Measurements from ENCODE around the gene CAB39. TPM values are rescaled to one million over a fixed set of nuclear protein-coding genes. Genes with fewer than 3 reads are reported as not detected.

Gene CAB39
- polyA plus RNA-seq, 2 donors, result 29.7 to 33.6 TPM

DNA sequence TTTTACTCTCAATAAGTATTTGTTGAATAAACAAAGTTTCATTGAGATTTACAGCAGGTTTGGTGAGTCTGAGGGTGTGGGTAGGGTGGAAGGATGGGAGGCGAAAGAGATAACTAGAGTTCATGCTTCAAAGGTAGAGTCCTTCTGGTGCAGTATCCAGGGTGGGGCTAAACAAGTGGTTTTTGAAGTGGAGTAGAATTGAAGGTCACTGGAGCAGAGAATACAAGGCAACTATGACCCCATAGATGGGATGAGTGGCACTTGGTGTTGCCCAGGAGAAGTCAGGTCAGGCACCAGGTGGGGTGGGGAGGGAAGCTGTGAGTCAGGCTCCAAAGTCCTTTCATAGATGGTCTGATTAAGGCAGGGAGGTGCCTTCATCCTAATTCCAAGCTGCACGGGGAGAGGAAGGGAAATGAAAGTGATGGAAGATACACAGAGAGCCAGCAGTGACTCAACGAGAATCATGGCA lies 6.6 kb upstream of the CAB39 start:
- no peaks in the 10 kb centered on the region for H3K4me1 ChIP-seq (ENCODE audit: control insufficient read depth in 2 of 2, insufficient read depth in 2 of 2, low read length in 1 of 2)
- peaks cover 0 to 2% of the 10 kb centered on the region in 2 donors for H3K36me3 ChIP-seq (ENCODE audit: control insufficient read depth in 2 of 2, insufficient read depth in 2 of 2, low read length in 1 of 2)
- no peaks in the 10 kb centered on the region for H3K9me3 ChIP-seq (ENCODE audit: control insufficient read depth in 2 of 2, insufficient read depth in 1 of 2, low read depth in 1 of 2, low read length in 1 of 2)
- no peaks in the 10 kb centered on the region for H3K27me3 ChIP-seq (ENCODE audit: control insufficient read depth in 1 of 2, insufficient read depth in 2 of 2, low read length in 2 of 2)
- H3K4me3 ChIP-seq (ENCODE audit: low read depth in 1 of 2, low read length in 2 of 2), result no peak overlapping the region
- 67 to 68% methylated on average over 3 of the region's 3 CpGs for WGBS, 2 donors
- peak overlapping the region; percentile 8 to 28 for H3K27ac ChIP-seq (ENCODE audit: low read depth in 2 of 2, low read length in 1 of 2)

DNA sequence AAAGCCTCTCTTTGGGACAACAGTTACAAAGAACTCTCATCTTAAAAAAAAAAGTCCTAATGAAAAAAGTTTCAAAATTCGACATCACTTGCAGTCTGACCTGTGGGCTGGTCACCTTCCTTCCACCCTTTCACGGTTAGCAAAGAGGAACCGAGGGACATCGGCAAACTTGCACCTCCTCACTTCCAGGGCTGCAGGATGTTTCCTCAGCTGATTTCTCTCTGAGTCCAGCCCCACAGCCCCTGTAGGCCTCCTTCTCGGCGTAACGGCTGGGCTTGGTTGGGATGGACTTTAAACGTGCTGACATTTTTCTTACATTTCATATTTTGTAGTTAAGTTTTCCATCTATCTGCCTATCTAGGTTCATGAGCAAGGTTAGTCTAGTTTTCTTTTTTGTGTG lies 5.7 kb upstream of the CAB39 start:
- no peaks in the 10 kb centered on the region for H3K9me3 ChIP-seq (ENCODE audit: control insufficient read depth in 2 of 2, insufficient read depth in 1 of 2, low read depth in 1 of 2, low read length in 1 of 2)
- no peak overlapping the region for H3K27ac ChIP-seq (ENCODE audit: low read depth in 2 of 2, low read length in 1 of 2)
- H3K36me3 ChIP-seq (ENCODE audit: control insufficient read depth in 2 of 2, insufficient read depth in 2 of 2, low read length in 1 of 2), result peaks cover 0 to 2% of the 10 kb centered on the region in 2 donors
- WGBS, 2 donors, result 81 to 84% methylated on average over 8 of the region's 8 CpGs
- H3K27me3 ChIP-seq (ENCODE audit: control insufficient read depth in 1 of 2, insufficient read depth in 2 of 2, low read length in 2 of 2), result no peaks in the 10 kb centered on the region
- no peak overlapping the region for H3K4me3 ChIP-seq (ENCODE audit: low read depth in 1 of 2, low read length in 2 of 2)
- H3K4me1 ChIP-seq (ENCODE audit: control insufficient read depth in 2 of 2, insufficient read depth in 2 of 2, low read length in 1 of 2), result no peaks in the 10 kb centered on the region

DNA sequence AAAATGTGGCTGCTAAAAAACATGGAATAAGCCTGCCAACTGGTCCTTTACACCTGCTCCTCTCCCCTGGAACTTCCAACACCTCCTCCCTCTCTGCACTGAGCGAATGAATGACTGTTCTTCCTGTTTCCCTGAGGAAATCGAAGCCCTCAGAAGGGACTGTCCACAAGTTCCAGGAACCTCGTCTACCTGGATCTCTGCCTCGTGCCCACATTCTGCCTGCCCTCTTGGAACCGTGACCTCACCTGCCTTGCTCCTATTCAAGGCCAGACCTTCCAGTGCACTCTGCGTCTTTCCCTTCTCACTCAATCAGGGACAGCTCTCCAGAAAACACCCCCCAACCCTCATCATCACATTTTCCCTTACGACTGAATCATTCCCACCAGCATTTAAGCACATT lies 4.4 kb upstream of the CAB39 start:
- Histone ChIP-seq H3K27ac (ENCODE audit: low read depth in 2 of 2, low read length in 1 of 2) (no peak overlapping the region), H3K36me3 (ENCODE audit: control insufficient read depth in 2 of 2, insufficient read depth in 2 of 2, low read length in 1 of 2) (peaks cover 0 to 2% of the 10 kb centered on the region in 2 donors), H3K4me3 (ENCODE audit: low read depth in 1 of 2, low read length in 2 of 2) (no peak overlapping the region), H3K4me1 (ENCODE audit: control insufficient read depth in 2 of 2, insufficient read depth in 2 of 2, low read length in 1 of 2) (no peaks in the 10 kb centered on the region), H3K27me3 (ENCODE audit: control insufficient read depth in 1 of 2, insufficient read depth in 2 of 2, low read length in 2 of 2) (no peaks in the 10 kb centered on the region), H3K9me3 (ENCODE audit: control insufficient read depth in 2 of 2, insufficient read depth in 1 of 2, low read depth in 1 of 2, low read length in 1 of 2) (no peaks in the 10 kb centered on the region)
- 69% methylated on average over 7 of the region's 7 CpGs for WGBS, 2 donors

DNA sequence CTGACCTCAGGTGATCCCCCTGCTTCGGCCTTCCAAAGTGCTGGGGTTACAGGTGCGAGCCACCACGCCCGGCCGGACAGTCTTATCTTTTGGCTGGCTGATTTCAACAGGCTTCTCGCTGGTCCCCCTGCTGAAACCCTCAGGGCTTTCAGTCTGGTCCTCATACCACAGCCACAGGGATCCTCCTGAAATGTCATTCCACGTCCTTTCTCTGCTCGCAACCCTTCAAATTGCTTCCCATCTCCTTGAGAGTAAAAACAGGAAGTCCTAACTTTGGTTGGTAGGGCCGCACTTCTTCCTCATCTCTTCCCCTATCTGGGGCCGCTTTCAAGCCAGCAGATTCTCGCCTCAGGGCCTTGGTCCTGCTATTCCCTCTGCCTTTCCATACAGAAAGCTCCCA lies 1.4 kb upstream of the CAB39 start:
- H3K4me3 ChIP-seq (ENCODE audit: low read depth in 1 of 2, low read length in 2 of 2), result no peak overlapping the region
- H3K9me3 ChIP-seq (ENCODE audit: control insufficient read depth in 2 of 2, insufficient read depth in 1 of 2, low read depth in 1 of 2, low read length in 1 of 2), result no peaks in the 10 kb centered on the region
- H3K27ac ChIP-seq (ENCODE audit: low read depth in 2 of 2, low read length in 1 of 2), result no peak overlapping the region

DNA sequence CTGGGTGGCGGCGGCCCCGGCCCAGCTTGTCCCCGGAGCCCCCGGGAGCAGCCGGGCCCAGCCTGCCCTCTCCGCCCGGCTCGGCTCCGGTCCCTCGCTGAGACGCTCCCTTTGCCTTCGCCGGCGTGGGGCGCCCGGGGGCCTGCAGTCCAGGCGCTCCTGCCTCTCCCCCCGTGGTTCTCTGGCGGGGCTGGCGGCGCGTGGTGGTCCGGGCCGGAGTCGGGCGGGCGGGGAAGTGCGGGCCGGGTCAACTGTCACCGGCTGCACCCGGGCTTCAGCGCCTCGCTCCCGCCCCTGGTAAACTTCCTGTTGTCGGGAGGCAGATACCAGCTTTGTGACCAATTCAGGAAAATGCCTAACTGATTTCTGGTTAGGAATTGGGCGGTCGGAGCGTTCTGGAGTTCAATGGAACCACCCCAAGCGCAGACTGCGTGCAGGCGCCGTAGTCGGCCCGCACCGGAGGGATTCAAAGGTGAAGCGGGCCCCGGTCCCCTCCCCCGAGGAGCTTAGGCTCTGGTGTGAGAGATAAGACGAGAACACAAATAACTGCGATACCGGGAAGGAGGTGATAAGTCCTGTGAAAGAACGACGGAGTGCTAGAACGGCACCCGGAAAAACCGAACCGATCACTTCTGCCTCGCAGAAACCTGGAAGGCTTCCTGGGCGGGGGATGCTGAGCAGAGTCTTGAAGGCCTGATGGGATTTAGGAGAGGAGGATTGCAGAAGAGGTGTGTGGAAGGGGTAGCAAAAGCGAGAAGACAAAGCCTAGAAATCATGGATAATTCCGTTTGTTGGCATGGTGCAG lies 891 bp downstream of the CAB39 start:
- H3K9me3 ChIP-seq (ENCODE audit: control insufficient read depth in 2 of 2, insufficient read depth in 1 of 2, low read depth in 1 of 2, low read length in 1 of 2), result no peaks in the 10 kb centered on the region
- H3K4me1 ChIP-seq (ENCODE audit: control insufficient read depth in 2 of 2, insufficient read depth in 2 of 2, low read length in 1 of 2), result peaks cover 2 to 4% of the 10 kb centered on the region in 2 donors
- H3K27me3 ChIP-seq (ENCODE audit: control insufficient read depth in 1 of 2, insufficient read depth in 2 of 2, low read length in 2 of 2), result no peaks in the 10 kb centered on the region
- 0% methylated on average over 52 to 62 of the region's 62 CpGs for WGBS, 2 donors
- peak overlapping the region; percentile 90 to 97 for H3K27ac ChIP-seq (ENCODE audit: low read depth in 2 of 2, low read length in 1 of 2)
- H3K4me3 ChIP-seq (ENCODE audit: low read depth in 1 of 2, low read length in 2 of 2), result peak overlapping the region; percentile 77 to 99
- H3K36me3 ChIP-seq (ENCODE audit: control insufficient read depth in 2 of 2, insufficient read depth in 2 of 2, low read length in 1 of 2), result peaks cover 0 to 3% of the 10 kb centered on the region in 2 donors

More for the DNA sequence above, 1.4 kb upstream of the CAB39 start:
- WGBS, 2 donors, result 85 to 89% methylated on average over 11 of the region's 11 CpGs
- Histone ChIP-seq H3K4me1 (ENCODE audit: control insufficient read depth in 2 of 2, insufficient read depth in 2 of 2, low read length in 1 of 2) (peaks cover 0 to 3% of the 10 kb centered on the region in 2 donors), H3K27me3 (ENCODE audit: control insufficient read depth in 1 of 2, insufficient read depth in 2 of 2, low read length in 2 of 2) (no peaks in the 10 kb centered on the region), H3K36me3 (ENCODE audit: control insufficient read depth in 2 of 2, insufficient read depth in 2 of 2, low read length in 1 of 2) (peaks cover 0 to 3% of the 10 kb centered on the region in 2 donors)

DNA sequence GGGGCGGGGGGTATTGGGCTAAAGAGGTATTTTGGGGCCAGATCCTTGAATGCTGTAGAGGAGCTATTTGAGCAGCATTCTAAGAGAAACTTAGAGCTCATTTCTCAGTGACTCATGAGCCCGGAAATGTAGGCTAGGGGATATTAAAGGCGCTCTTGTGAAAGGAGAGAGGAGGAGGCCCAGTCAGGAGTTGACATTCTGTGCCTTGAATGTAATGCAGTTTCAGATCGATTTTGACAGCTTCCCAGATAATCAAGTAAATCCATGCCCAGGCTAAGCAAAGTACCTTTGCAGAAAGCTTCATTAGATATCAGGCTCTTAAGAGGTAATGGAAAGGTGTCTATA lies 1.5 kb downstream of the CAB39 start:
- Histone ChIP-seq H3K27ac (ENCODE audit: low read depth in 2 of 2, low read length in 1 of 2) (peak overlapping the region; percentile 90 to 97), H3K4me1 (ENCODE audit: control insufficient read depth in 2 of 2, insufficient read depth in 2 of 2, low read length in 1 of 2) (peaks cover 3 to 5% of the 10 kb centered on the region in 2 donors), H3K9me3 (ENCODE audit: control insufficient read depth in 2 of 2, insufficient read depth in 1 of 2, low read depth in 1 of 2, low read length in 1 of 2) (no peaks in the 10 kb centered on the region), H3K4me3 (ENCODE audit: low read depth in 1 of 2, low read length in 2 of 2) (peak overlapping the region; percentile 77 to 99), H3K36me3 (ENCODE audit: control insufficient read depth in 2 of 2, insufficient read depth in 2 of 2, low read length in 1 of 2) (peaks cover 0 to 3% of the 10 kb centered on the region in 2 donors), H3K27me3 (ENCODE audit: control insufficient read depth in 1 of 2, insufficient read depth in 2 of 2, low read length in 2 of 2) (no peaks in the 10 kb centered on the region)
- WGBS, 2 donors, result 1% methylated on average over 4 of the region's 4 CpGs

DNA sequence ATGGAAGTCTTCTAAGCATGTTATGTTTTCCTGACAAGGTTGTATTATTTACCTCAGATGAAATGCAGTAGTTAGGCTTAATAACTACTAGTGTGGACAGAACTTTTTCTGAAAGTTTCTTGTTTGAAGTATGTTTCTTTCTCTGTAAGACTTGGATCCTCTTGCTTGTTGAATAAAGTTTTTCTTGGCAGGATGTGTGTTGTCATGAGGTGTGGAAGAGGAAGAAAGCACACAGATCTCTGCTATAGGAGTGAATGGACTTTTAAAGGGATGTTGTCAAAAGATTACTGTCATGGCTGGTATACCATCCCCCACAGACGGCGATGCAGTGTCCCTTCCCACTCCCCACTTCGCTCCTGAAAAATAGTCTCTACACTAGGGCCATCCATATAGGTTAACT lies 2.6 kb downstream of the CAB39 start:
- H3K27ac ChIP-seq (ENCODE audit: low read depth in 2 of 2, low read length in 1 of 2), result no peak overlapping the region
- H3K36me3 ChIP-seq (ENCODE audit: control insufficient read depth in 2 of 2, insufficient read depth in 2 of 2, low read length in 1 of 2), result peaks cover 0 to 3% of the 10 kb centered on the region in 2 donors
- H3K27me3 ChIP-seq (ENCODE audit: control insufficient read depth in 1 of 2, insufficient read depth in 2 of 2, low read length in 2 of 2), result no peaks in the 10 kb centered on the region
- peaks cover 3 to 5% of the 10 kb centered on the region in 2 donors for H3K4me1 ChIP-seq (ENCODE audit: control insufficient read depth in 2 of 2, insufficient read depth in 2 of 2, low read length in 1 of 2)
- 63 to 75% methylated on average over 3 of the region's 3 CpGs for WGBS, 2 donors
- H3K9me3 ChIP-seq (ENCODE audit: control insufficient read depth in 2 of 2, insufficient read depth in 1 of 2, low read depth in 1 of 2, low read length in 1 of 2), result no peaks in the 10 kb centered on the region
- H3K4me3 ChIP-seq (ENCODE audit: low read depth in 1 of 2, low read length in 2 of 2), result no peak overlapping the region

DNA sequence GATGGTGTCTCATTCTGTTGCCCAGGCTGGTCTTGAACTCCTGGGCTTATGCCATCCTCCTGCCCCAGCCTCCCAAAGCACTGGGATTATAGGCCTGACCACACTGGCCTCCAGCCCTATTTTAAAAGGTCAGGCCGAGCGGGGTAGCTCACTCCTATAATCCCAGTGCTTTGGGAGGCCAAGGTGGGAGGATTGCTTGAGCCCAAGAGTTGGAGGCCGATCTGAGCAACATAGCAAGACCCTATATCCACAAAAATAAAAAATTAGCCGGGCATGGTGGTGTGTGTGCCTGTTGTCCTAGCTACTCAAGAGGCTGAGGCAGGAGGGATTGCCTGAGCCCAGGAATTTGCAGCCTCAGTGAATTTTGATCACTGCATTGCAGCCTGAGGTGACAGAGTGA lies 3.9 kb downstream of the CAB39 start:
- no peaks in the 10 kb centered on the region for H3K27me3 ChIP-seq (ENCODE audit: control insufficient read depth in 1 of 2, insufficient read depth in 2 of 2, low read length in 2 of 2)
- no peak overlapping the region for H3K4me3 ChIP-seq (ENCODE audit: low read depth in 1 of 2, low read length in 2 of 2)
- H3K27ac ChIP-seq (ENCODE audit: low read depth in 2 of 2, low read length in 1 of 2), result no peak overlapping the region
- peaks cover 0 to 6% of the 10 kb centered on the region in 2 donors for H3K36me3 ChIP-seq (ENCODE audit: control insufficient read depth in 2 of 2, insufficient read depth in 2 of 2, low read length in 1 of 2)
- 92 to 98% methylated on average over 4 of the region's 4 CpGs for WGBS, 2 donors
- no peaks in the 10 kb centered on the region for H3K9me3 ChIP-seq (ENCODE audit: control insufficient read depth in 2 of 2, insufficient read depth in 1 of 2, low read depth in 1 of 2, low read length in 1 of 2)
- H3K4me1 ChIP-seq (ENCODE audit: control insufficient read depth in 2 of 2, insufficient read depth in 2 of 2, low read length in 1 of 2), result peaks cover 3 to 5% of the 10 kb centered on the region in 2 donors

DNA sequence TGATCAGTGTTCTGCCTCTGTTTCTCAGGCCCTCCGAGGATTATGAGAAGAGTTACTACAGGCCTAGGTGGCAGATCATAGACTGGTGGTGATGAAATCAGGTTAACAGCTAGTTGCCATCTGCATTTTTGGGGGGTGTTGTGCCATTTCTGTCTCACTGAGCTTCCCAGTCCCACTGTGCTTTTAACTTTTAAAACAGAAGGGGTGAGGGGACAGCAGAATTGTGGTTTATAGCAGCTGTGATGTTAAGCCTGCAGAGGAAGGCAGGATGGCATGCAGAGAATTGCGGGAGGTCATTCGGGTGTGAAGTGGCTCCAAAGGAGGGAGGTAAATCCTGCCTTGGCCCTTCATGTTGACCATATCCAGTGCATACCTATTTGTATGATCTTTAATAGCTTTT lies 5.0 kb downstream of the CAB39 start:
- WGBS, 2 donors, result 71 to 72% methylated on average over 3 of the region's 3 CpGs
- Histone ChIP-seq H3K36me3 (ENCODE audit: control insufficient read depth in 2 of 2, insufficient read depth in 2 of 2, low read length in 1 of 2) (peaks cover 0 to 6% of the 10 kb centered on the region in 2 donors), H3K9me3 (ENCODE audit: control insufficient read depth in 2 of 2, insufficient read depth in 1 of 2, low read depth in 1 of 2, low read length in 1 of 2) (no peaks in the 10 kb centered on the region), H3K4me3 (ENCODE audit: low read depth in 1 of 2, low read length in 2 of 2) (no peak overlapping the region), H3K4me1 (ENCODE audit: control insufficient read depth in 2 of 2, insufficient read depth in 2 of 2, low read length in 1 of 2) (peaks cover 3 to 5% of the 10 kb centered on the region in 2 donors), H3K27ac (ENCODE audit: low read depth in 2 of 2, low read length in 1 of 2) (peak overlapping the region in 1 of 2 donors; percentile 7), H3K27me3 (ENCODE audit: control insufficient read depth in 1 of 2, insufficient read depth in 2 of 2, low read length in 2 of 2) (no peaks in the 10 kb centered on the region)

DNA sequence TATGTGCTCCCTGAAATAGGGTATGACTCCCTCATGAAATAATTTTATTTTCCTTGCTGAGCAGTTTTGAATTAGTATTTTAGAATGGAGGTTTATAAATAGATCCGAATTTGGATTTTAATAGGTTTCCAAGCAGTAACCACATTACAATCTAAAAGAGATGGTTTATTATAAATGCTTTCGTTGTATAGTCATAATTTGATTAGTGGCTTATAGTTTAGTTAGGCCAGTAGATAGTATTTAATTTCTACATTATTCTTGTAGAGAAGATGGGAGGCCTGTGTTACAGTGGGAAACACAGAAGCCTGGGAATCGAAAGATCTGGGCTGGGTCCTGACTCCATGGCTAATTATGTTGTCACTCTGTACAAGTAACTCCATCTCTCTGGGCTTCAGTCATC lies 6.7 kb downstream of the CAB39 start:
- Histone ChIP-seq H3K27ac (ENCODE audit: low read depth in 2 of 2, low read length in 1 of 2) (no peak overlapping the region), H3K4me1 (ENCODE audit: control insufficient read depth in 2 of 2, insufficient read depth in 2 of 2, low read length in 1 of 2) (peaks cover 3 to 9% of the 10 kb centered on the region in 2 donors), H3K9me3 (ENCODE audit: control insufficient read depth in 2 of 2, insufficient read depth in 1 of 2, low read depth in 1 of 2, low read length in 1 of 2) (no peaks in the 10 kb centered on the region), H3K27me3 (ENCODE audit: control insufficient read depth in 1 of 2, insufficient read depth in 2 of 2, low read length in 2 of 2) (no peaks in the 10 kb centered on the region), H3K4me3 (ENCODE audit: low read depth in 1 of 2, low read length in 2 of 2) (no peak overlapping the region), H3K36me3 (ENCODE audit: control insufficient read depth in 2 of 2, insufficient read depth in 2 of 2, low read length in 1 of 2) (peaks cover 0 to 13% of the 10 kb centered on the region in 2 donors)
- 84 to 89% methylated on average over 3 of the region's 3 CpGs for WGBS, 2 donors
